IMR-90 (cell line): ENCODE measurements around the gene DAB1. TPM values are rescaled to one million over a fixed set of nuclear protein-coding genes. Genes with fewer than 3 reads are reported as not detected.

Source experiments
- ATAC-seq: fragments of 200-7000 bp; cut with Tn5 transposase; 2 replicates; pipeline ENCODE4 v1.9.1; 2020; ENCODE audit warnings: low read depth, mild to moderate bottlenecking, moderate library complexity
- BruUV-seq: library from RNA; stranded (reverse); fragments of 400-500 nt; replicated peaks from 2 replicates; lab custom pipeline; 2021; lab: Mats Ljungman, UMichigan
- CTCF ChIA-PET: fragments of 300-600 bp; formaldehyde crosslinking; extraction: SDS; loops from one replicate; lab custom pipeline; 2021; ENCODE audit warnings: antibody characterized with exemption; lab: Yijun Ruan, JAX
- POLR2A ChIA-PET: fragments of 300-600 bp; sonication (Branson Sonifier 250); formaldehyde crosslinking; loops from one replicate; lab custom pipeline; 2022; ENCODE audit warnings: antibody characterized with exemption; ENCODE audit not compliant: unreplicated experiment; lab: Charles Lee
- DNase-seq: peaks from one replicate; pipeline ENCODE4 v3.0.0; 2013
- H2AFZ ChIP-seq: replicated peaks from 2 replicates; pipeline ENCODE3; 2013; ENCODE audit warnings: low read length, mild to moderate bottlenecking; ENCODE audit not compliant: poor library complexity
- H2AK5ac ChIP-seq: 2 replicates; pipeline ENCODE4 v1.6.1; 2013; ENCODE audit warnings: low read depth, low read length, inconsistent platforms
- H2AK9ac ChIP-seq: replicated peaks from 2 replicates; pipeline ENCODE3; 2013; ENCODE audit warnings: mild to moderate bottlenecking, low read depth, low read length, moderate library complexity; ENCODE audit not compliant: poor library complexity
- H2BK120ac ChIP-seq: 2 replicates; pipeline ENCODE4 v1.6.1; 2013; ENCODE audit warnings: low read depth, low read length, inconsistent platforms
- H2BK15ac ChIP-seq: 3 replicates; pipeline ENCODE4 v1.6.1; 2013; ENCODE audit warnings: low read depth, low read length, inconsistent platforms
- H2BK20ac ChIP-seq: 2 replicates; pipeline ENCODE4 v1.6.1; 2013; ENCODE audit warnings: low read depth, mild to moderate bottlenecking, inconsistent platforms, low read length, moderate library complexity
- H2BK5ac ChIP-seq: 2 replicates; pipeline ENCODE4 v1.6.1; 2013; ENCODE audit warnings: mild to moderate bottlenecking, low read depth, low read length, inconsistent platforms; ENCODE audit not compliant: poor library complexity, severe bottlenecking
- H3K14ac ChIP-seq: replicated peaks from 2 replicates; pipeline ENCODE4 v1.6.1; 2013; ENCODE audit warnings: low read depth, low read length, inconsistent platforms
- H3K18ac ChIP-seq: 2 replicates; pipeline ENCODE4 v1.6.1; 2013; ENCODE audit warnings: low read depth, low read length, control low read depth
- H3K23ac ChIP-seq: 2 replicates; pipeline ENCODE4 v1.6.1; 2013; ENCODE audit warnings: low read depth, low read length, inconsistent platforms
- H3K27ac ChIP-seq: 2 replicates; pipeline ENCODE4 v1.5.1; 2013; ENCODE audit warnings: mild to moderate bottlenecking, control low read depth, low read length; ENCODE audit not compliant: insufficient read depth
- H3K27me3 ChIP-seq: 2 replicates; pipeline ENCODE4 v1.6.1; 2013; ENCODE audit warnings: low read length; ENCODE audit not compliant: control insufficient read depth, insufficient read depth
- H3K36me3 ChIP-seq: 2 replicates; pipeline ENCODE4 v1.6.1; 2013; ENCODE audit warnings: low read length, mixed read lengths; ENCODE audit not compliant: control insufficient read depth, insufficient read depth
- H3K4ac ChIP-seq: 2 replicates; pipeline ENCODE4 v1.6.1; 2013; ENCODE audit warnings: low read depth, low read length, inconsistent platforms
- H3K4me1 ChIP-seq: 2 replicates; pipeline ENCODE4 v1.6.1; 2013; ENCODE audit warnings: low read length, mixed read lengths; ENCODE audit not compliant: control insufficient read depth, insufficient read depth
- H3K4me2 ChIP-seq: 2 replicates; pipeline ENCODE4 v1.6.1; 2013; ENCODE audit warnings: low read depth, mild to moderate bottlenecking, control low read depth, low read length, moderate library complexity
- H3K4me3 ChIP-seq: 2 replicates; pipeline ENCODE4 v1.5.1; 2013; ENCODE audit warnings: low read depth, mild to moderate bottlenecking, control low read depth, low read length, moderate library complexity; ENCODE audit not compliant: insufficient read depth
- H3K56ac ChIP-seq: 2 replicates; pipeline ENCODE4 v1.6.1; 2013; ENCODE audit warnings: low read length, inconsistent platforms; ENCODE audit not compliant: insufficient read depth; ENCODE audit errors: extremely low read depth
- H3K79me1 ChIP-seq, 2 experiments: 2 replicates each; pipeline ENCODE4 v1.6.1; 2013; ENCODE audit warnings: low read length in 2 of 2, inconsistent platforms in 1 of 2, low read depth in 1 of 2
- H3K9ac ChIP-seq: 2 replicates; pipeline ENCODE4 v1.6.1; 2013; ENCODE audit warnings: low read depth, low read length, control low read depth
- H3K9me1 ChIP-seq: 2 replicates; pipeline ENCODE4 v1.6.1; 2013; ENCODE audit warnings: low read length, inconsistent platforms; ENCODE audit not compliant: insufficient read depth
- H3K9me3 ChIP-seq: 2 replicates; pipeline ENCODE4 v1.6.1; 2013; ENCODE audit warnings: low read length; ENCODE audit not compliant: control insufficient read depth, insufficient read depth
- H4K20me1 ChIP-seq: 2 replicates; pipeline ENCODE4 v1.6.1; 2013; ENCODE audit warnings: low read length, inconsistent platforms; ENCODE audit not compliant: insufficient read depth
- H4K5ac ChIP-seq: 2 replicates; pipeline ENCODE4 v1.6.1; 2013; ENCODE audit warnings: mild to moderate bottlenecking, low read depth, low read length, control low read depth
- H4K8ac ChIP-seq, 2 experiments: 2 replicates each; pipeline ENCODE4 v1.6.1; 2013; ENCODE audit warnings: low read depth in 2 of 2, low read length in 2 of 2, control low read depth in 1 of 2, inconsistent platforms in 1 of 2
- H4K91ac ChIP-seq: 2 replicates; pipeline ENCODE4 v1.6.1; 2013; ENCODE audit warnings: low read depth, low read length, inconsistent platforms; ENCODE audit not compliant: insufficient read depth
- BHLHE40 ChIP-seq: fragments of 150-350 bp; IDR thresholded peaks from 2 replicates; pipeline ENCODE4 v1.6.1; 2016; ENCODE audit warnings: mild to moderate bottlenecking, low read depth, low read length
- CEBPB ChIP-seq: IDR thresholded peaks from 2 replicates; pipeline ENCODE4 v1.6.1; 2012; ENCODE audit warnings: low read depth, low read length, improper control_type of control experiment
- CHD1 ChIP-seq: IDR thresholded peaks from 2 replicates; pipeline ENCODE4 v1.6.1; 2012; ENCODE audit warnings: low read depth, low read length, improper control_type of control experiment
- CTCF ChIP-seq: conservative IDR thresholded peaks from 2 replicates; pipeline ENCODE4 v1.5.1; 2012; ENCODE audit warnings: mild to moderate bottlenecking, low read depth, low read length, improper control_type of control experiment
- ELK1 ChIP-seq: fragments of 150-350 bp; IDR thresholded peaks from 2 replicates; pipeline ENCODE4 v1.6.1; 2016; ENCODE audit warnings: low read depth, mild to moderate bottlenecking, low read length, moderate library complexity, borderline replicate concordance
- FOS ChIP-seq: fragments of 150-350 bp; IDR thresholded peaks from 2 replicates; pipeline ENCODE4 v1.6.1; 2016; ENCODE audit warnings: low read depth, low read length
- MAFK ChIP-seq: IDR thresholded peaks from 2 replicates; pipeline ENCODE4 v1.6.1; 2012; ENCODE audit warnings: low read depth, low read length, improper control_type of control experiment
- MAZ ChIP-seq: IDR thresholded peaks from 2 replicates; pipeline ENCODE4 v1.6.1; 2012; ENCODE audit warnings: low read depth, mild to moderate bottlenecking, low read length, improper control_type of control experiment, moderate library complexity, borderline replicate concordance
- MXI1 ChIP-seq: IDR thresholded peaks from 2 replicates; pipeline ENCODE4 v1.6.1; 2012; ENCODE audit warnings: low read depth, mild to moderate bottlenecking, low read length, moderate library complexity, borderline replicate concordance
- NFE2L2 ChIP-seq: fragments of 150-350 bp; IDR thresholded peaks from 2 replicates; pipeline ENCODE4 v1.6.1; 2016; ENCODE audit warnings: low read depth, mild to moderate bottlenecking, low read length
- POLR2A ChIP-seq: IDR thresholded peaks from 2 replicates; pipeline ENCODE4 v1.6.1; 2012; ENCODE audit warnings: mild to moderate bottlenecking, low read depth, low read length
- RAD21 ChIP-seq: IDR thresholded peaks from 2 replicates; pipeline ENCODE4 v1.6.1; 2012; ENCODE audit warnings: low read length, improper control_type of control experiment
- RCOR1 ChIP-seq: IDR thresholded peaks from 2 replicates; pipeline ENCODE4 v1.6.1; 2012; ENCODE audit warnings: mild to moderate bottlenecking, low read length, improper control_type of control experiment; ENCODE audit not compliant: insufficient replicate concordance
- RFX5 ChIP-seq: IDR thresholded peaks from 2 replicates; pipeline ENCODE4 v1.8.0; 2012; ENCODE audit warnings: low read depth, mild to moderate bottlenecking, low read length, moderate library complexity
- SMC3 ChIP-seq: fragments of 150-350 bp; IDR thresholded peaks from 2 replicates; pipeline ENCODE4 v1.6.1; 2016; ENCODE audit warnings: low read depth, mild to moderate bottlenecking, antibody characterized with exemption, low read length, moderate library complexity
- USF2 ChIP-seq: fragments of 150-350 bp; IDR thresholded peaks from 2 replicates; pipeline ENCODE4 v1.6.1; 2017; ENCODE audit warnings: mild to moderate bottlenecking, antibody characterized with exemption, low read length, low read depth
- WGBS, 2 experiments: methylation state at CpG; one replicate each; pipeline versions ENCODE4 v1.1.5 to v1.1.7; 2013; ENCODE audit warnings: missing lambda C conversion rate in 2 of 2; ENCODE audit not compliant: insufficient read length in 1 of 2; ENCODE audit errors: extremely low coverage in 2 of 2; 5-methylcytosine and 5-hydroxymethylcytosine counted together
- dilution Hi-C: fragments of 300-500 bp; cut with HindIII; formaldehyde crosslinking; loops from one replicate; pipeline ENCODE4 v1.14.3; 2018; ENCODE audit warnings: low sequenced_read_pairs; ENCODE audit not compliant: unreplicated experiment
- in situ Hi-C: fragments of 300-500 bp; cut with MboI; formaldehyde crosslinking; loops from 3 replicates; pipeline ENCODE4 v1.14.3; 2019; ENCODE audit warnings: low sequenced_read_pairs, inconsistent platforms, mixed read lengths
- intact Hi-C: fragments of 100-400 bp; cut with micrococcal nuclease; formaldehyde crosslinking; loops from 2 replicates; pipeline ENCODE4 v1.10.0; 2022
- polyA plus RNA-seq, 3 experiments: library from polyadenylated mRNA; depleted of rRNA; stranded (reverse); fragments of >200 nt; gene quantifications; 2 replicates each; pipeline ENCODE4 v1.2.3, GENCODE V29; 2012; ENCODE audit warnings: low replicate concordance in 1 of 3
- total RNA-seq: library from RNA; depleted of rRNA; stranded (reverse); fragments of >200 nt; gene quantifications from 2 replicates; pipeline ENCODE4 v1.2.3, GENCODE V29; 2012

The DAB1 gene
- total and polyA plus RNA-seq, 2 of the 4 experiments (the other 2 are of a cell fraction): 0.18 to 0.41 TPM

GRCh38 chr1:57061369-57061768, 362.5 kb downstream of the DAB1 start:
- CTCF ChIA-PET: interaction anchor here (1.1 kb wide), 1 partner anchor 10 kb away, joined by 3 read pairs; no protein-coding TSS in a partner anchor
- BruUV-seq: no TSS peak
- in situ Hi-C loops: no loop called here

More at GRCh38 chr1:57061369-57061768, 362.5 kb downstream of the DAB1 start:
- no peak overlapping the region for H2BK5ac ChIP-seq
- no peak overlapping the region for H3K14ac ChIP-seq
- TF ChIP-seq SMC3 (no peak), POLR2A (no peak), MXI1 (no peak), MAZ (no peak), USF2 (no peak), NFE2L2 (no peak), ELK1 (no peak), FOS (no peak), RCOR1 (no peak), CTCF (no peak), RAD21 (no peak), BHLHE40 (no peak), RFX5 (no peak), MAFK (no peak), CHD1 (no peak), CEBPB (no peak)
- no peak overlapping the region for H3K27ac ChIP-seq
- H3K4me2 ChIP-seq: no peak overlapping the region
- H4K5ac ChIP-seq: no peak overlapping the region
- DNase-seq: peak; percentile 10
- H2BK20ac ChIP-seq: no peak overlapping the region; the same call in 1 of the 2 replicates
- H3K56ac ChIP-seq: no peak overlapping the region
- H3K4me1 ChIP-seq: peaks cover 5% of the 10 kb centered on the region; the same call in 1 of the 2 replicates
- intact Hi-C loops: no loop called here
- dilution Hi-C loops: no loop called here
- H2AFZ ChIP-seq: no peak overlapping the region
- H2AK9ac ChIP-seq: no peak overlapping the region
- no peak overlapping the region for H2BK120ac ChIP-seq
- H3K4me3 ChIP-seq: no peak overlapping the region
- H3K9me1 ChIP-seq: no peaks in the 10 kb centered on the region
- no peak overlapping the region for H3K18ac ChIP-seq
- no peaks in the 10 kb centered on the region for H3K9me3 ChIP-seq
- H3K27me3 ChIP-seq: no peaks in the 10 kb centered on the region
- no peak overlapping the region for H3K9ac ChIP-seq
- no peaks in the 10 kb centered on the region for H3K36me3 ChIP-seq
- H4K91ac ChIP-seq: no peak overlapping the region
- no peaks in the 10 kb centered on the region for H3K79me1 ChIP-seq
- WGBS, 2 experiments: no CpG with 5 or more reads among the region's 1 CpG
- H2AK5ac ChIP-seq: no peak overlapping the region
- H4K8ac ChIP-seq: no peak overlapping the region
- H4K20me1 ChIP-seq: no peaks in the 10 kb centered on the region
- H2BK15ac ChIP-seq: no peak overlapping the region
- no peak overlapping the region for H3K23ac ChIP-seq
- POLR2A ChIA-PET: no interaction called here
- ATAC-seq: 0 out of 2 replicates have a peak, but pooled peaks have one; percentile 35
- no peak overlapping the region for H3K4ac ChIP-seq
